Activated gamma-delta T cell (primary cell): ENCODE results near the gene AIG1.

Experiments
- DNase-seq: peaks from one replicate; lab custom pipeline; 2025; lab: John Stamatoyannopoulos, UW

AIG1 gene

GRCh38 chr6:143197377-143197776, 136.7 kb downstream of the AIG1 start:
- no peak for DNase-seq

GRCh38 chr6:143198312-143198711, 137.6 kb downstream of the AIG1 start:
- no peak for DNase-seq

- DNase-seq: no peak
Measured at GRCh38 chr6:143199291-143199690, 138.6 kb downstream of the AIG1 start.

GRCh38 chr6:143200167-143200770, 139.6 kb downstream of the AIG1 start:
- no peak for DNase-seq

- no peak for DNase-seq
Measured at GRCh38 chr6:143204045-143204444, 143.4 kb downstream of the AIG1 start.

- no peak for DNase-seq
Measured at GRCh38 chr6:143205131-143205535, 144.4 kb downstream of the AIG1 start.

GRCh38 chr6:143205585-143205984, 144.9 kb downstream of the AIG1 start:
- no peak for DNase-seq

- DNase-seq: no peak
Measured at GRCh38 chr6:143205991-143206390, 145.3 kb downstream of the AIG1 start.

GRCh38 chr6:143206550-143206949, 145.9 kb downstream of the AIG1 start:
- no peak for DNase-seq

GRCh38 chr6:143210420-143210819, 149.7 kb downstream of the AIG1 start:
- no peak for DNase-seq

GRCh38 chr6:143213859-143214376, 153.2 kb downstream of the AIG1 start:
- no peak for DNase-seq

- no peak for DNase-seq
Measured at GRCh38 chr6:143215363-143215762, 154.7 kb downstream of the AIG1 start.

- no peak for DNase-seq
Measured at GRCh38 chr6:143215771-143216170, 155.1 kb downstream of the AIG1 start.

GRCh38 chr6:143218233-143218632, 157.5 kb downstream of the AIG1 start:
- DNase-seq: no peak

- no peak for DNase-seq
Measured at GRCh38 chr6:143221698-143222097, 161.0 kb downstream of the AIG1 start.

GRCh38 chr6:143222310-143222709, 161.6 kb downstream of the AIG1 start:
- no peak for DNase-seq

- DNase-seq: no peak
Measured at GRCh38 chr6:143222801-143223231, 162.1 kb downstream of the AIG1 start.

- DNase-seq: no peak
Measured at GRCh38 chr6:143223895-143224294, 163.2 kb downstream of the AIG1 start.

- DNase-seq: no peak
Measured at GRCh38 chr6:143224516-143224915, 163.8 kb downstream of the AIG1 start.

GRCh38 chr6:143225929-143226328, 165.2 kb downstream of the AIG1 start:
- no peak for DNase-seq

- DNase-seq: no peak
Measured at GRCh38 chr6:143227675-143228074, 167.0 kb downstream of the AIG1 start.

- DNase-seq: no peak
Measured at GRCh38 chr6:143229400-143229799, 168.7 kb downstream of the AIG1 start.

- no peak for DNase-seq
Measured at GRCh38 chr6:143232849-143233248, 172.2 kb downstream of the AIG1 start.
